ENCODE data around the gene GAPDHS. TPM values are rescaled to one million over a fixed set of nuclear protein-coding genes. Genes with fewer than 3 reads are reported as not detected.
A peak's percentile ranks its signal among the peaks of the same experiment; 100 is the strongest.

The GAPDHS gene
- total RNA-seq, 2 donors from 2014 or later: 13.4 TPM; not detected in 1

GRCh38 chr19:35495107-35496064, 37.9 kb upstream of the GAPDHS start:
- Histone ChIP-seq H3K9me3 (no peaks in the 10 kb centered on the region), H3K4me1 (replicated peaks) (no peaks in the 10 kb centered on the region), H3K36me3 (no peaks in the 10 kb centered on the region), H3K27me3 (replicated peaks; ENCODE audit: insufficient read depth) (no peaks in the 10 kb centered on the region), H3K4me3 (no peak overlapping the region), H3K27ac (no peak overlapping the region)
- WGBS: 26% methylated on average over 30 of the region's 30 CpGs
- DNase-seq (ENCODE audit: low spot score): peak; percentile 32
- TF ChIP-seq POLR2AphosphoS5 (IDR thresholded peaks at IDR 0.05) (peak; percentile 36), POLR2A (IDR thresholded peaks at IDR 0.05) (no peak)
- TF ChIP-seq, protein P1, sequence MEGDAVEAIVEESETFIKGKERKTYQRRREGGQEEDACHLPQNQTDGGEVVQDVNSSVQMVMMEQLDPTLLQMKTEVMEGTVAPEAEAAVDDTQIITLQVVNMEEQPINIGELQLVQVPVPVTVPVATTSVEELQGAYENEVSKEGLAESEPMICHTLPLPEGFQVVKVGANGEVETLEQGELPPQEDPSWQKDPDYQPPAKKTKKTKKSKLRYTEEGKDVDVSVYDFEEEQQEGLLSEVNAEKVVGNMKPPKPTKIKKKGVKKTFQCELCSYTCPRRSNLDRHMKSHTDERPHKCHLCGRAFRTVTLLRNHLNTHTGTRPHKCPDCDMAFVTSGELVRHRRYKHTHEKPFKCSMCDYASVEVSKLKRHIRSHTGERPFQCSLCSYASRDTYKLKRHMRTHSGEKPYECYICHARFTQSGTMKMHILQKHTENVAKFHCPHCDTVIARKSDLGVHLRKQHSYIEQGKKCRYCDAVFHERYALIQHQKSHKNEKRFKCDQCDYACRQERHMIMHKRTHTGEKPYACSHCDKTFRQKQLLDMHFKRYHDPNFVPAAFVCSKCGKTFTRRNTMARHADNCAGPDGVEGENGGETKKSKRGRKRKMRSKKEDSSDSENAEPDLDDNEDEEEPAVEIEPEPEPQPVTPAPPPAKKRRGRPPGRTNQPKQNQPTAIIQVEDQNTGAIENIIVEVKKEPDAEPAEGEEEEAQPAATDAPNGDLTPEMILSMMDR (IDR thresholded peaks at IDR 0.05): peak; percentile 75 to 91 (median 83)
- intact Hi-C loops (cut with DNase I): loop anchor here (5.0 to 10.0 kb wide), 2 partner anchors 143 to 221 kb away; no protein-coding TSS in a partner anchor

DNA sequence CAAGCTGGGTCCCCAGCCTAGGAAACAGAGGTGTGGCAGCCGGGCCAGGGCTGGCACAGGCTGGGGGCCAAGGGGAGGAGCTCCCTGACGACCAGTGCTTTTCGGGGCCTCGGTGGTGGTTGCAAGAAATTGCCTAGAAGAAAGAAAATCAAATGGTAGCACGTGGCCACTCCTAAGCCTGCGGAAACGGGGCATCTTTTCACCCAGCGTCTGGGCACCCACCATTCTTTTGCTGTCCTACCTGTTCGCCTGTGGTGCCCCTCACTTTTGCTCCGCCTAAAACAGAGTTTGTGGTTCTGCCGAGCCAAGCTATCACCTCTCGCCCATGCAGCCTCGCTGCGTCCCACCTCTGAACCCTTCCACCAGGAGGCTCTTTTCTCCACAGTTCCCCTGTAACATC, 35.9 kb upstream of the GAPDHS start:
- H3K4me1 ChIP-seq (replicated peaks): no peaks in the 10 kb centered on the region
- H3K4me3 ChIP-seq: no peak overlapping the region
- 71% methylated on average over 14 of the region's 14 CpGs for WGBS
- H3K27me3 ChIP-seq (replicated peaks; ENCODE audit: insufficient read depth): no peaks in the 10 kb centered on the region
- H3K27ac ChIP-seq: no peak overlapping the region
- TF ChIP-seq, protein P1 (IDR thresholded peaks at IDR 0.05): no peak
- H3K36me3 ChIP-seq: no peaks in the 10 kb centered on the region
- H3K9me3 ChIP-seq: no peaks in the 10 kb centered on the region
- no peak for DNase-seq (ENCODE audit: low spot score)
- intact Hi-C loops (cut with DNase I): loop anchor here (5.0 to 10.0 kb wide), 2 partner anchors 145 to 223 kb away; no protein-coding TSS in a partner anchor

- intact Hi-C loops (cut with DNase I): loop anchor here (5.0 to 10.0 kb wide), 2 partner anchors 146 to 223 kb away; no protein-coding TSS in a partner anchor
- 88% methylated on average over 3 of the region's 3 CpGs for WGBS
- no peak for TF ChIP-seq POLR2A (IDR thresholded peaks at IDR 0.05)
- TF ChIP-seq, protein P1 (IDR thresholded peaks at IDR 0.05): no peak
- H3K27ac ChIP-seq: no peak overlapping the region
- no peaks in the 10 kb centered on the region for H3K27me3 ChIP-seq (replicated peaks; ENCODE audit: insufficient read depth)
- no peak overlapping the region for H3K4me3 ChIP-seq
- H3K4me1 ChIP-seq (replicated peaks): no peaks in the 10 kb centered on the region
- H3K9me3 ChIP-seq: no peaks in the 10 kb centered on the region
- DNase-seq (ENCODE audit: low spot score): no peak
- H3K36me3 ChIP-seq: no peaks in the 10 kb centered on the region
Observed at GRCh38 chr19:35498220-35498619, 35.0 kb upstream of the GAPDHS start.

DNA sequence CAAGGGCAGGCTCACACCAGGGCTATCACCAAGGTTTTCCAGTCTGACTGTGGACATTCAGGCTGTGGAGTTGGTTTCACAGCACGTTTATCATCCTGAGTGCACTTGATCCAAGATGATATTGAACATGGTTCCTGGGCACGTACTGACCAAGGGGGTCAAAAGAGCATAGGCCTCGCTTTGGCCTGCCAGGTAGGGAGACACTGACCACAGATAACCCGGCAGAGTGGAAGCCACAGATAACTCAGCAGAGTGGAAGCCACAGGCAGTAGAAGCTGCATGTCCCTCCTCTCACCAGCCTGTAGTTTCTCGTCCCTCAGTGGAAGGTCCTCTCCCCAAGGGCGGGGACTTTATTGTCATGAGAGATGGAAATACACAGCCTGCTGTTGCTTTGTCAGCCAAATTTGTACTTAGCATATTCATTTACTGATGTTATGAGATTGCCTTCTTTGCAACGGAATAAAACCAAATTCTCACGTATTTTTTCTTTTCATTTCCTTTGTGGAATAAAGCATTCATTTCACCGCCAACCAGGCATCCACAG, 34.2 kb upstream of the GAPDHS start:
- intact Hi-C loops (cut with DNase I): loop anchor here (5.0 to 10.0 kb wide), 2 partner anchors 147 to 224 kb away; no protein-coding TSS in a partner anchor
- no peaks in the 10 kb centered on the region for H3K4me1 ChIP-seq (replicated peaks)
- no peaks in the 10 kb centered on the region for H3K36me3 ChIP-seq
- DNase-seq (ENCODE audit: low spot score): no peak
- no peak overlapping the region for H3K4me3 ChIP-seq
- TF ChIP-seq, protein P1 (IDR thresholded peaks at IDR 0.05): no peak
- TF ChIP-seq POLR2AphosphoS5 (IDR thresholded peaks at IDR 0.05) (no peak), POLR2A (IDR thresholded peaks at IDR 0.05) (no peak)
- no peaks in the 10 kb centered on the region for H3K27me3 ChIP-seq (replicated peaks; ENCODE audit: insufficient read depth)
- H3K27ac ChIP-seq: no peak overlapping the region
- no peaks in the 10 kb centered on the region for H3K9me3 ChIP-seq
- 78% methylated on average over 9 of the region's 9 CpGs for WGBS
